Right ventricle myocardium superior (tissue), 1 donor: ENCODE data around the gene SPAG17. TPM values are rescaled to one million over a fixed set of nuclear protein-coding genes. Genes with fewer than 3 reads are reported as not detected.
"Not testable (repeated sequence)": the region's sequence is repeated elsewhere in the genome, so short reads cannot be mapped to it uniquely, and the experiment has no call there.

Experiments
- ATAC-seq: fragments of 200-7000 bp; cut with Tn5 transposase; one replicate; pipeline ENCODE4 v1.9.1; 2020; ENCODE audit warnings: mild to moderate bottlenecking; ENCODE audit not compliant: poor library complexity
- DNase-seq: peaks from one replicate; pipeline ENCODE4 v3.0.0-alpha.2; 2020
- intact Hi-C: fragments of 100-400 bp; cut with DNase I; formaldehyde crosslinking; loops from one replicate; pipeline ENCODE4 v1.11.2; 2022
- total RNA-seq: library from RNA; stranded (reverse); fragmentation: NEBNext Ultra II Directional; extraction: Animal tissue kit (Norgen Biotek cat#: 25700); gene quantifications from one replicate; pipeline ENCODE4 v1.2.1, GENCODE V29; 2021
- donor health status: DM: no; HTN: yes; CAD: no; lungs with severe emphysema.

SPAG17 gene
- total RNA-seq, 1 donor from 2014 or later = not detected

GRCh38 chr1:117942293-117942692 lies 242.7 kb downstream of the SPAG17 start:
- intact Hi-C loops = no loop called here
- no peak for ATAC-seq
- no peak for DNase-seq

- ATAC-seq (no peak), DNase-seq (no peak)
- intact Hi-C loops = no loop called here
These were observed 251.3 kb downstream of the SPAG17 start for GRCh38 chr1:117933769-117934168.

DNA sequence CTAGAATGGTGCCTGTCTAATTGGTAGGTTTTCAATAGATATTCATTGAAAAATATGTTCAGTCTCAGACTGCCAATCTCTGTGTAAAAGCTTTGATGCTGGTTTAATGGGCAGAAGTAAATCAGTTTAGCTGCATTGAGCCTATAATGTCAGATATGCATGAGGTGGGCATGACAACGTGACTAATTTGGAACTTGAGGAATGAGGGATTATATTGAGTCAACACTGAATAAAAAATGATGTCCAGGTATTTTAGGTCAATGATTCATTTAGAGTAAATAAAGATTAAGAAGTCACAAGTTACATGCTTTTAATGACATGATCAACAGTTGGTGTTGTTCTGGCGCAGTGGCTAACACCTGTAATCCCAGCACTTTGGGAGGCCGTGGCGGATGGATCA lies 252.5 kb downstream of the SPAG17 start:
- no peak for DNase-seq
- no peak for ATAC-seq
- intact Hi-C loops = no loop called here

DNA sequence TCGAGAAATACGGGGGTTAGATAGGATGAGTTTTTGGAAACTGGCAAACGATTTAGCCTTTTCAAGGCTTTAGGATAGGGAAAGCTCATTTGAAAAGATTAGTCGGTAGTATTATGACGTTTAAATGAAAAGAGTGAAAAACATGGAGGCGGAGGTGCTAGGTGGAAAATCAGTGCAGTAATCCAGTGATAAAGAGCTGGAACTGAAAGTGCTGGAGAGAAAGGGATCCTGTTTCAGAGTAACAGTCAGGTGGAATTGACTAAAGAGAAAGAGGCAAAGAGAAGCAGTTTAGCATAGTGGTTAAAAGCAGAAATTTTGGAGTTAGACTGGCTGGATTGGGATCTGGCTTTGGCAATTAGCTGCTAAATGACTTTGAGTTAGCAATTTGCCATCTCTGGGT lies 254.5 kb downstream of the SPAG17 start:
- ATAC-seq (no peak), DNase-seq (no peak)
- intact Hi-C loops = no loop called here

DNA sequence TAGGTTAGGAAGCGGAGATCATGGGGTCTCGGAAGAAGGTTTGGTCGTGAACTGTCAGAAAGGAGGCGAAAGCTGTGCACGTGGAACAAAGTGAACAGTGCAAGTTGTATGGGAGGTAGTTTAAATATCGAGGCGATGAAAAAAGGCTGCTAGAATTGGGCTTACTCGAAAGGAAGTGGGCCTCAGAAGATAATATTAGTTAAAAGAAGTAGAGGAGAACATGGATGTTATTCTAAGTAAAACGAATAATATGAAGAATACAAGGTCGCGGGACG lies 254.9 kb downstream of the SPAG17 start:
- intact Hi-C loops = no loop called here
- DNase-seq (no peak), ATAC-seq (no peak)

DNA sequence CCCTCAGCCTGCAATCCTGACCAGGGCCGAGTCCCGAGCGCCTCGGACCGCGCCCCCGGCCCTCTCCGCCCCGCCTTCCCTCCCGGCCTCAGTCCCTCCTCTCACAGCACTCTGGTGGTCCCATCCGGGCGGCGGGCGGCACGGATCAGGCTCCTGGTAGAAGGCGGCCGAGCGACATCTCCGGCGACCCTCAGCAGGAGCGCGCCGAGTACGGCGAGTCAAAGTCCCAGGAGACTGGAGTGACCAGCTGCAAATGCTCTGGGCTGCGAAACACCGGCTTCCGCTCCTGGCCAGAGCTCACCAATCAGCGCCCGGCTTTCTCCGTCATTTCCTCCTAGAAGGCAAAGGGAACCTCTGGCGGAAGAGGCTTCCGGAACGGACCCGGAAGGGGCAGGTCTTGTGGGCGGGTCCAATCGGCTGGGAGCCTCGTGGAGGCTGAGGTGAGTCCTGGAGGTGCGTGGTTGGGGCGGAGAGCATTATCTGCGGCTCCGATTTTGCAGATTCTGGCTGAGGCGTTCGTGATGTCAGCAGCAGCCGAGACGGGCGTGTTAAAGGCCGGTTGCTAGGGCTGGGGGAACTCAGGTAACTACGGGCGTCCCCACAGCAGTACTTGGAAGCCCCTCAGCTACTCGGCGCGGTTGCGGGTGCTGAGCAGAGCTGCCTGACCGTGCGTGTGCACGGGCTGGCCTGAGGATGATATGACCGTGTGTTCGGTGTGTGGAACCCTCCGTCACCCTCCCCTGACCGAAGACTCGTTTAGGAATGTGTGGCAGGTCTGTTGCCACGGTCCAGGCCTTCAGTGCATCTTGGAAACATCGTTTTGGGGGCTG lies 255.5 kb downstream of the SPAG17 start, which contains the start of the genes GDAP2 and WDR3:
Gene GDAP2, minus strand, starts transcription at position 279 of the 830 bp plus-strand sequence. CDS start 9,264 bp downstream, outside the sequence.
Gene WDR3, plus strand, starts transcription at position 397 of the 830 bp plus-strand sequence. CDS start 3,581 bp downstream, outside the sequence.
- intact Hi-C loops = no loop called here
- peak; percentile 98 for DNase-seq
- peak; percentile 99 for ATAC-seq

- DNase-seq = peak; percentile 66
- peak; percentile 80 for ATAC-seq
- intact Hi-C loops = no loop called here
These were observed 256.1 kb downstream of the SPAG17 start for GRCh38 chr1:117928881-117929342.

- no peak for ATAC-seq
- intact Hi-C loops = no loop called here
- DNase-seq = no peak
These were observed 259.0 kb downstream of the SPAG17 start for GRCh38 chr1:117925981-117926380.

- intact Hi-C loops, DNase-seq, ATAC-seq: not testable (repeated sequence)
These were observed 262.3 kb downstream of the SPAG17 start for GRCh38 chr1:117922717-117923116.

GRCh38 chr1:117921991-117922390 lies 263.0 kb downstream of the SPAG17 start:
- DNase-seq = no peak
- ATAC-seq = no peak
- intact Hi-C loops = no loop called here

- intact Hi-C loops = no loop called here
These were observed 265.7 kb downstream of the SPAG17 start for GRCh38 chr1:117919376-117919775.

DNA sequence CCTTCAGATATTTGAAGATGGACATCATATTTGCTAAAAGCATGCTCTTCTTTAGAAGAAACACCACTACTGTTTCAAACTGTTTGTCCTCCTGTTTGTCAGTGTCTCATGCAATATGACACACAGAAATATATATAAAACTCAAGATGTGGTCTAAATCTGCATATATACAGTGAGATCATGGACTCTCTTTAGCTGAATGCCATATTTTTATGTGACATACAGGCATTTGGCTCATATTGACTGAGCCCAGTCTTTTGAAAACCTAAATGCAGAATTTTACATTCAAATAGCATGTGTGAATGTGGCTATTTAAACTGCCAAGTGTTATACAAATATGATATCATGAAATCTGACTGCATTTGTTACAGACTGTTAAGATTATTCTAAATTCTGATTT lies 274.0 kb downstream of the SPAG17 start:
- ATAC-seq = no peak
- intact Hi-C loops = no loop called here

More at GRCh38 chr1:117919376-117919775, 265.7 kb downstream of the SPAG17 start:
- no peak for ATAC-seq
- no peak for DNase-seq

GRCh38 chr1:117905019-117905418 lies 280.0 kb downstream of the SPAG17 start:
- ATAC-seq (no peak), DNase-seq (no peak)
- intact Hi-C loops = no loop called here

More for the DNA sequence above, 274.0 kb downstream of the SPAG17 start:
- no peak for DNase-seq

- DNase-seq (no peak), ATAC-seq (no peak)
- intact Hi-C loops = no loop called here
These were observed 280.5 kb downstream of the SPAG17 start for GRCh38 chr1:117904485-117904884.
